Suppressor macrophage treated with lipopolysaccharide for 4 hours (primary cell): Measurements from ENCODE around the gene FOXN3.

ENCODE experiments used
- DNase-seq: peaks from one replicate; pipeline ENCODE4 v3.0.0-alpha.2; 2020

Gene FOXN3

GRCh38 chr14:89417091-89417464 is at the start of gene FOXN3:
FOXN3 (minus strand) TSS chr14:89417233; CDS start chr14:89412476, 4,757 bp downstream.
- peak; percentile 95 for DNase-seq

GRCh38 chr14:89466484-89466883 is 49.5 kb upstream of the FOXN3 start:
- no peak for DNase-seq

- no peak for DNase-seq
Observed at GRCh38 chr14:89465876-89466275, 48.8 kb upstream of the FOXN3 start.

- no peak for DNase-seq
Observed at GRCh38 chr14:89461256-89461655, 44.2 kb upstream of the FOXN3 start.

- peak; percentile 83 for DNase-seq
Observed at GRCh38 chr14:89458713-89459420, 41.8 kb upstream of the FOXN3 start.

- DNase-seq: no peak
Observed at GRCh38 chr14:89457007-89457406, 40.0 kb upstream of the FOXN3 start.

GRCh38 chr14:89455412-89455811 is 38.4 kb upstream of the FOXN3 start:
- DNase-seq: no peak

GRCh38 chr14:89454996-89455395 is 38.0 kb upstream of the FOXN3 start:
- no peak for DNase-seq

- DNase-seq: no peak
Observed at GRCh38 chr14:89452281-89452680, 35.2 kb upstream of the FOXN3 start.

GRCh38 chr14:89451229-89451628 is 34.2 kb upstream of the FOXN3 start:
- no peak for DNase-seq

GRCh38 chr14:89447182-89447944 is 30.3 kb upstream of the FOXN3 start:
- peak; percentile 77 for DNase-seq

GRCh38 chr14:89445273-89445973 is 28.4 kb upstream of the FOXN3 start:
- DNase-seq: peak; percentile 52

GRCh38 chr14:89444516-89445125 is 27.6 kb upstream of the FOXN3 start:
- no peak for DNase-seq

GRCh38 chr14:89444044-89444443 is 27.0 kb upstream of the FOXN3 start:
- peak; percentile 75 for DNase-seq

GRCh38 chr14:89443042-89443629 is 26.1 kb upstream of the FOXN3 start:
- DNase-seq: peak; percentile 50

GRCh38 chr14:89442280-89442679 is 25.2 kb upstream of the FOXN3 start:
- no peak for DNase-seq

- no peak for DNase-seq
Observed at GRCh38 chr14:89440986-89441909, 24.2 kb upstream of the FOXN3 start.

- DNase-seq: no peak
Observed at GRCh38 chr14:89435892-89436656, 19.0 kb upstream of the FOXN3 start.

- peak; percentile 29 for DNase-seq
Observed at GRCh38 chr14:89435492-89435891, 18.5 kb upstream of the FOXN3 start.

GRCh38 chr14:89432226-89432625 is 15.2 kb upstream of the FOXN3 start:
- DNase-seq: no peak
